GM12891 (cell line): Measurements from ENCODE around the gene FBXL7.

Experiments used
- DNase-seq: peaks from one replicate; pipeline ENCODE4 v3.0.0; 2011; ENCODE audit warnings: low spot score; ENCODE audit not compliant: insufficient read length
- FAIRE-seq: peaks from 2 replicates; lab custom pipeline; 2011; peaks lifted over from hg19 to GRCh38; lab: Jason Lieb, UNC
- PAX5 ChIP-seq: IDR thresholded peaks from 2 replicates; pipeline ENCODE4 v1.6.1; 2011; ENCODE audit warnings: low read length, moderate library complexity, mild to moderate bottlenecking; ENCODE audit not compliant: insufficient read depth, severe bottlenecking
- POLR2A ChIP-seq: IDR thresholded peaks from 2 replicates; pipeline ENCODE4 v1.6.1; 2011; ENCODE audit warnings: low read depth, low read length, control low read depth
- POLR2AphosphoS5 ChIP-seq: IDR thresholded peaks from 2 replicates; pipeline ENCODE4 v1.6.1; 2011; ENCODE audit warnings: low read depth, low read length, control low read depth
- POU2F2 ChIP-seq: IDR thresholded peaks from 2 replicates; pipeline ENCODE4 v1.6.1; 2011; ENCODE audit warnings: low read depth, mild to moderate bottlenecking, control low read depth, low read length, moderate library complexity
- SPI1 ChIP-seq: IDR thresholded peaks from 2 replicates; pipeline ENCODE4 v1.6.1; 2011; ENCODE audit warnings: low read depth, low read length, control low read depth
- TAF1 ChIP-seq: IDR thresholded peaks from 2 replicates; pipeline ENCODE4 v1.6.1; 2011; ENCODE audit warnings: low read depth, low read length, control low read depth

Gene FBXL7

GRCh38 chr5:15502208-15502607 is 2.2 kb downstream of the FBXL7 start:
- no peak for FAIRE-seq
- no peak for DNase-seq
- no peak for TF ChIP-seq POU2F2
- no peak for TF ChIP-seq SPI1
- no peak for TF ChIP-seq TAF1
- TF ChIP-seq POLR2AphosphoS5 = no peak
- no peak for TF ChIP-seq POLR2A
- no peak for TF ChIP-seq PAX5

- no peak for FAIRE-seq
Measured at GRCh38 chr5:15506146-15506545, 6.2 kb downstream of the FBXL7 start.

GRCh38 chr5:15506897-15507296 is 6.9 kb downstream of the FBXL7 start:
- FAIRE-seq = no peak
- TF ChIP-seq SPI1 (no peak), POLR2A (no peak), TAF1 (no peak), POLR2AphosphoS5 (no peak), POU2F2 (no peak), PAX5 (no peak)
- no peak for DNase-seq

More at GRCh38 chr5:15506146-15506545, 6.2 kb downstream of the FBXL7 start:
- DNase-seq = no peak
- TF ChIP-seq SPI1 (no peak), POLR2A (no peak), POLR2AphosphoS5 (no peak), TAF1 (no peak), POU2F2 (no peak), PAX5 (no peak)

GRCh38 chr5:15510092-15510491 is 10.1 kb downstream of the FBXL7 start:
- DNase-seq (no peak), FAIRE-seq (no peak)
- TF ChIP-seq POU2F2 (no peak), SPI1 (no peak), POLR2A (no peak), TAF1 (no peak), PAX5 (no peak), POLR2AphosphoS5 (no peak)

- FAIRE-seq (no peak), DNase-seq (no peak)
- no peak for TF ChIP-seq POU2F2
- no peak for TF ChIP-seq PAX5
- no peak for TF ChIP-seq TAF1
- TF ChIP-seq POLR2A = no peak
Measured at GRCh38 chr5:15510831-15511230, 10.9 kb downstream of the FBXL7 start.

- no peak for DNase-seq
- TF ChIP-seq SPI1 (no peak), PAX5 (no peak), POU2F2 (no peak), POLR2AphosphoS5 (no peak), POLR2A (no peak), TAF1 (no peak)
- FAIRE-seq = no peak
Measured at GRCh38 chr5:15513431-15513830, 13.5 kb downstream of the FBXL7 start.

- FAIRE-seq (no peak), DNase-seq (no peak)
- TF ChIP-seq TAF1 = no peak
- no peak for TF ChIP-seq SPI1
- TF ChIP-seq POU2F2 = no peak
- no peak for TF ChIP-seq POLR2AphosphoS5
- no peak for TF ChIP-seq PAX5
- TF ChIP-seq POLR2A = no peak
Measured at GRCh38 chr5:15513911-15514310, 13.9 kb downstream of the FBXL7 start.

- no peak for DNase-seq
- FAIRE-seq = no peak
- no peak for TF ChIP-seq SPI1
- TF ChIP-seq PAX5 = no peak
- TF ChIP-seq POLR2AphosphoS5 = no peak
- no peak for TF ChIP-seq POU2F2
- no peak for TF ChIP-seq POLR2A
- TF ChIP-seq TAF1 = no peak
Measured at GRCh38 chr5:15515229-15515628, 15.2 kb downstream of the FBXL7 start.

- FAIRE-seq (no peak), DNase-seq (no peak)
- TF ChIP-seq SPI1 = no peak
- TF ChIP-seq PAX5 = no peak
- TF ChIP-seq TAF1 = no peak
Measured at GRCh38 chr5:15516486-15516885, 16.5 kb downstream of the FBXL7 start.

GRCh38 chr5:15518786-15519185 is 18.8 kb downstream of the FBXL7 start:
- TF ChIP-seq SPI1 (no peak), PAX5 (no peak), POLR2AphosphoS5 (no peak), POLR2A (no peak), POU2F2 (no peak), TAF1 (no peak)
- FAIRE-seq (no peak), DNase-seq (no peak)
